ENCODE results near the gene HSD3B7. TPM values are rescaled to one million over a fixed set of nuclear protein-coding genes. Genes with fewer than 3 reads are reported as not detected.

HSD3B7 gene
- total and polyA plus RNA-seq, 12 donors = 2.7 to 78.8 (median 32.8) TPM

DNA sequence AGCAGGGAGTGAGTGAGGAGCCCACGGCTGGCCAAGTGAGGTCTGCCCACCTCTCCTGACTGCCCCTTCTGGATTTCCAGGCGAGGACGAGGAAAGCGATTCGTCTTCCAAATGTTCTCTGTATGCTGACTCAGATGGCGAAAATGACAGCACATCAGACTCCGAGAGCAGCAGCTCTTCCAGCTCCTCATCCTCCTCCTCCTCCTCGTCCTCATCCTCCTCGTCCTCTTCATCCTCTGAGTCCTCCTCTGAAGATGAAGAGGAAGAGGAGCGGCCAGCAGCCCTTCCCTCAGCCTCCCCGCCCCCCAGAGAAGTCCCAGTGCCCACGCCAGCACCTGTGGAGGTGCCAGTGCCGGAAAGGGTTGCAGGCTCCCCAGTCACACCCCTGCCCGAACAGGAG is 13.7 kb upstream of the HSD3B7 start:
- no peak overlapping the region for H3K4me3 ChIP-seq
- no peaks in the 10 kb centered on the region for H3K9me3 ChIP-seq (replicated peaks in 1 of 3)
- H3K36me3 ChIP-seq (replicated peaks in 1 of 2) = peaks cover 0 to 97% of the 10 kb centered on the region in 2 donors
- no peaks in the 10 kb centered on the region for H3K4me1 ChIP-seq (replicated peaks in 1 of 2)
- no peak for TF ChIP-seq POLR2A (IDR thresholded peaks at IDR 0.05)
- TF ChIP-seq, protein P1, sequence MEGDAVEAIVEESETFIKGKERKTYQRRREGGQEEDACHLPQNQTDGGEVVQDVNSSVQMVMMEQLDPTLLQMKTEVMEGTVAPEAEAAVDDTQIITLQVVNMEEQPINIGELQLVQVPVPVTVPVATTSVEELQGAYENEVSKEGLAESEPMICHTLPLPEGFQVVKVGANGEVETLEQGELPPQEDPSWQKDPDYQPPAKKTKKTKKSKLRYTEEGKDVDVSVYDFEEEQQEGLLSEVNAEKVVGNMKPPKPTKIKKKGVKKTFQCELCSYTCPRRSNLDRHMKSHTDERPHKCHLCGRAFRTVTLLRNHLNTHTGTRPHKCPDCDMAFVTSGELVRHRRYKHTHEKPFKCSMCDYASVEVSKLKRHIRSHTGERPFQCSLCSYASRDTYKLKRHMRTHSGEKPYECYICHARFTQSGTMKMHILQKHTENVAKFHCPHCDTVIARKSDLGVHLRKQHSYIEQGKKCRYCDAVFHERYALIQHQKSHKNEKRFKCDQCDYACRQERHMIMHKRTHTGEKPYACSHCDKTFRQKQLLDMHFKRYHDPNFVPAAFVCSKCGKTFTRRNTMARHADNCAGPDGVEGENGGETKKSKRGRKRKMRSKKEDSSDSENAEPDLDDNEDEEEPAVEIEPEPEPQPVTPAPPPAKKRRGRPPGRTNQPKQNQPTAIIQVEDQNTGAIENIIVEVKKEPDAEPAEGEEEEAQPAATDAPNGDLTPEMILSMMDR (IDR thresholded peaks at IDR 0.05) = no peak
- no peak overlapping the region for H3K27ac ChIP-seq
- no peak for DNase-seq
- WGBS, 4 donors = 92 to 93% (median 93%) methylated on average over 13 to 14 of the region's 14 CpGs
- H3K27me3 ChIP-seq = no peaks in the 10 kb centered on the region
- intact Hi-C loops (cut with DNase I) = no loop called here

DNA sequence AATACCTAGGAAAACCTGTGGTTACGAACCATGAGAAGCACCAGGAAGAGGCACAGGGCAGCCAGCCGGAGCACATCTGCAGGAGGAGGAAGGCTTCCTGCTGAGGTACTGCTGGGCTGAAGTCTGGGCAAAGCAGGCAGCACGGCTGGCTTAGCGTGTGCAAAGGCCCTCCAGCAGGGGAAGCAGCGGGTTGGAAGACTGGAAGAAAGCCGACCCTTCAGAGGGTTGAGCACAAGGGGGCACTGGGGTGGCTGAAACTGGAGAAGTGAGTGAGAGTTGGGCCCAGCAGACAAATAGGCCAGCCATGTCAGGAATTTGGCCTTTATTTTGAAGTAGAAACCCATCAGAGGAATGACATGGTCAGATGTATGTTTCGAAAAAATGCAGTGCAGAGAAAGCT is 12.1 kb upstream of the HSD3B7 start:
- intact Hi-C loops (cut with DNase I) = no loop called here
- H3K4me3 ChIP-seq = no peak overlapping the region
- 83 to 89% (median 89%) methylated on average over 7 of the region's 7 CpGs for WGBS, 4 donors
- H3K27me3 ChIP-seq = no peaks in the 10 kb centered on the region
- peaks cover 0 to 97% of the 10 kb centered on the region in 2 donors for H3K36me3 ChIP-seq (replicated peaks in 1 of 2)
- no peak for DNase-seq
- no peaks in the 10 kb centered on the region for H3K9me3 ChIP-seq (replicated peaks in 1 of 3)
- H3K27ac ChIP-seq = no peak overlapping the region
- no peaks in the 10 kb centered on the region for H3K4me1 ChIP-seq (replicated peaks in 1 of 2)
- no peak for TF ChIP-seq POLR2A (IDR thresholded peaks at IDR 0.05)
- TF ChIP-seq, protein P1 (IDR thresholded peaks at IDR 0.05) = no peak

DNA sequence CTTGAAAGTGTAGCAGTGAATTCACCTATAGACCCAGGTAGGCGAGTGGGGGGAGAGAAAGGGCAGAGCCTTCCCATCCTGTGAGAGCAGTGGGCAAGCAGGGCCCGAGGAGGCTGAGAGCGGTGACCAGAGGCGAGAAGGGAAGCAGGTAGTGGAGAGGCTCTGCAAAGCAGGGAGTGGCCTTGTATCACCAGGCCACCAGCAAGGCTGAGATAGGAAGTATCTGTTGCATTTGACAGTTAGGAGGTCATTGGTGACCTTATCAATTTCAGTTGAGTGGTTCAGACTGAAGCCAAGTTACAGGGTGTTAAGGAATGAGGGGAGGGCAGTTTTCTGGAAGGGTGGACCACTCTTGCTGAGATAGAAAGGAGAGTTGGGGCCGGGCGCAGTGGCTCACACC is 10.7 kb upstream of the HSD3B7 start:
- Histone ChIP-seq H3K27me3 (no peaks in the 10 kb centered on the region), H3K36me3 (replicated peaks in 1 of 2) (peaks cover 0 to 96% of the 10 kb centered on the region in 2 donors), H3K4me1 (replicated peaks in 1 of 2) (no peaks in the 10 kb centered on the region), H3K9me3 (replicated peaks in 1 of 3) (no peaks in the 10 kb centered on the region), H3K4me3 (no peak overlapping the region), H3K27ac (no peak overlapping the region)
- DNase-seq = no peak
- intact Hi-C loops (cut with DNase I) = no loop called here
- WGBS, 4 donors = 92 to 95% (median 93%) methylated on average over 6 of the region's 6 CpGs
- TF ChIP-seq, protein P1 (IDR thresholded peaks at IDR 0.05) = no peak
- TF ChIP-seq POLR2A (IDR thresholded peaks at IDR 0.05) = no peak

DNA sequence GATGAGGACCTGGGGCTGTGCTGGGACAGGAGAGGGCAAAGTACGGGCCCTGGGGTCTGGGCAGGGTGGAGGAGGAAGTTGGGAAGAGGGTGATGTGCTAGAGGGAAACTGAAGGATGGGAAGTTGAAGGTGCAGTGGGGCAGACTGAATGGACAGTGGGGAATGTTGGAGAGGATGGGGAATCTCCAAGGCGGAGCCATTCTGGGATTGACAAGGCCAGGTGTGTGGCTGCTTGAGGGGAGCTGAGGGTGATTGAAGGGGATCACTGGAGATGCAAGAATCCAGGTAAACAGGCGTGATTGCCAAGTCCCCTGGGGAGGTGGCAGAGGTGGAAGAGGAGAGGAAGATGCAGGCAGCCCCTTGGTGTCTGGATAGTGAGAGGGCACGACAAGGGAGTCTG is 8.5 kb upstream of the HSD3B7 start:
- no peak for DNase-seq
- Histone ChIP-seq H3K9me3 (replicated peaks in 1 of 3) (no peaks in the 10 kb centered on the region), H3K4me1 (replicated peaks in 1 of 2) (no peaks in the 10 kb centered on the region), H3K4me3 (no peak overlapping the region), H3K27me3 (no peaks in the 10 kb centered on the region), H3K36me3 (replicated peaks in 1 of 2) (peaks cover 0 to 96% of the 10 kb centered on the region in 2 donors), H3K27ac (no peak overlapping the region)
- WGBS, 4 donors = 89 to 95% (median 94%) methylated on average over 4 of the region's 4 CpGs
- TF ChIP-seq, protein P1 (IDR thresholded peaks at IDR 0.05) = no peak
- TF ChIP-seq POLR2A (IDR thresholded peaks at IDR 0.05) = no peak
- intact Hi-C loops (cut with DNase I) = no loop called here

Data from adrenal gland (tissue), 12 donors.